ENCODE measurements around the gene THPO. TPM values are rescaled to one million over a fixed set of nuclear protein-coding genes. Genes with fewer than 3 reads are reported as not detected.

Gene THPO
- under 1 TPM in 1 of 2 donors, not detected in 1; 0.55 TPM for total RNA-seq

DNA sequence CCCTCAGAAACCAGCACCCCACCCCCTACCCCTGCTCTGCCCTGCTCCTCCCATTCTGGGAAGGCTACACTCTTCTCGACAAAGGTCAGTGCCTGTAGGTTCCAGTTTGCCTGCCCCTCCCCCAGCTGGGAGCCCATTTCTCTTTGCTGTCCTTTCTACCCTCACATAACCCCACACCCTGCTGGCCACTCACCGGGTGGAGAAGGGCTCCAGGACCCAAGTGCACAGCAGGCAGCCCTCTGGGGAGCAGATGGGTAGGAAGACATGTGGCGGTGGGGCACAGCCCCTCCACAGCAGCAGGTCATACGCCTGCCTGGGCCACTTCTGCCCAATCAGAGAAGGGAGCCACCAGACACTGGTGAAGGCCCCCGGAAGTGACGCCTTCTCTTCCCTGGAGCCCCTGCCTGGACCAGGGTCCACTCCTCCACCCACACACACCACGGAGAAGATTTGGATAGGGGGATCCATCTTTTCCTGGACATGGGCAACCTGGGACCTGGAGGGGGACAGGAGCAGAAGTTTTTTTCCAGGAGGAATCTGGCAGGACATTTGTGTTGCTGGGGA, at the start of gene THPO:
Gene THPO (minus strand): TSS at position 326 of the 564 bp plus-strand sequence. CDS start 1,948 bp downstream, outside the sequence.
- no peak for TF ChIP-seq CTCF (IDR thresholded peaks at IDR 0.05)
- H3K27ac ChIP-seq = peak within 1 kb of the TSS; percentile 64 to 70
- H3K4me1 ChIP-seq = peaks cover 0 to 24% of the 10 kb centered on the region in 2 donors
- H3K4me3 ChIP-seq = no peak within 1 kb of the TSS
- no peaks in the 10 kb centered on the region for H3K36me3 ChIP-seq
- DNase-seq (ENCODE audit: low spot score) = no peak
- no peaks in the 10 kb centered on the region for H3K9me3 ChIP-seq
- no peaks in the 10 kb centered on the region for H3K27me3 ChIP-seq

- H3K27ac ChIP-seq = no peak overlapping the region
- H3K36me3 ChIP-seq = no peaks in the 10 kb centered on the region
- no peaks in the 10 kb centered on the region for H3K27me3 ChIP-seq
- no peak overlapping the region for H3K4me3 ChIP-seq
- TF ChIP-seq CTCF (IDR thresholded peaks at IDR 0.05) = no peak
- peaks cover 0 to 3% of the 10 kb centered on the region in 2 donors for H3K9me3 ChIP-seq
- H3K4me1 ChIP-seq = no peaks in the 10 kb centered on the region
- no peak for DNase-seq (ENCODE audit: low spot score)
Measured at GRCh38 chr3:184426691-184427141, 48.7 kb upstream of the THPO start.

GRCh38 chr3:184423561-184423960, 45.6 kb upstream of the THPO start:
- H3K9me3 ChIP-seq = peaks cover 0 to 3% of the 10 kb centered on the region in 2 donors
- no peak overlapping the region for H3K4me3 ChIP-seq
- no peaks in the 10 kb centered on the region for H3K4me1 ChIP-seq
- no peak overlapping the region for H3K27ac ChIP-seq
- H3K36me3 ChIP-seq = no peaks in the 10 kb centered on the region
- no peak for TF ChIP-seq CTCF (IDR thresholded peaks at IDR 0.05)
- no peaks in the 10 kb centered on the region for H3K27me3 ChIP-seq
- DNase-seq (ENCODE audit: low spot score) = no peak

GRCh38 chr3:184419171-184419570, 41.2 kb upstream of the THPO start:
- Histone ChIP-seq H3K4me1 (no peaks in the 10 kb centered on the region), H3K9me3 (peaks cover 0 to 3% of the 10 kb centered on the region in 2 donors), H3K27me3 (no peaks in the 10 kb centered on the region), H3K4me3 (no peak overlapping the region), H3K36me3 (no peaks in the 10 kb centered on the region), H3K27ac (no peak overlapping the region)
- TF ChIP-seq CTCF (IDR thresholded peaks at IDR 0.05) = no peak
- DNase-seq (ENCODE audit: low spot score) = no peak

- peaks cover 0 to 3% of the 10 kb centered on the region in 2 donors for H3K9me3 ChIP-seq
- H3K27ac ChIP-seq = no peak overlapping the region
- no peaks in the 10 kb centered on the region for H3K36me3 ChIP-seq
- H3K4me3 ChIP-seq = no peak overlapping the region
- DNase-seq (ENCODE audit: low spot score) = no peak
- TF ChIP-seq CTCF (IDR thresholded peaks at IDR 0.05) = peak; percentile 70 to 82
- H3K4me1 ChIP-seq = no peaks in the 10 kb centered on the region
- H3K27me3 ChIP-seq = no peaks in the 10 kb centered on the region
Measured at GRCh38 chr3:184417619-184418327, 39.8 kb upstream of the THPO start.
